Activated B cell treated with CpG ODN at 0.5 μM for 24 hours (primary cell): ENCODE measurements around the gene EFCC1. TPM values are rescaled to one million over a fixed set of nuclear protein-coding genes. Genes with fewer than 3 reads are reported as not detected.

Source experiments
- ATAC-seq: fragments of 200-7000 bp; cut with Tn5 transposase; one replicate; pipeline ENCODE4 v1.10.0; 2021; ENCODE audit warnings: low read depth, mild to moderate bottlenecking, moderate library complexity
- CTCF ChIA-PET: fragments of 350-600 bp; sonication (Branson Sonifier 250); formaldehyde crosslinking; loops from one replicate; lab custom pipeline; 2021; ENCODE audit warnings: antibody characterized with exemption; lab: Charles Lee
- POLR2A ChIA-PET: fragments of 350-600 bp; sonication (Branson Sonifier 250); formaldehyde crosslinking; loops from one replicate; lab custom pipeline; 2021; ENCODE audit warnings: antibody characterized with exemption; lab: Charles Lee
- DNase-seq: peaks from one replicate; pipeline ENCODE4 v3.0.0; 2022
- H3K27ac Mint-ChIP-seq: one replicate; pipeline ENCODE4 v1.8.0; 2020; ENCODE audit warnings: mixed read lengths
- H3K27me3 Mint-ChIP-seq: one replicate; pipeline ENCODE4 v1.8.0; 2021; ENCODE audit warnings: mixed read lengths
- H3K36me3 Mint-ChIP-seq: one replicate; pipeline ENCODE4 v1.8.0; 2021; ENCODE audit warnings: low read depth, mixed read lengths
- H3K4me1 Mint-ChIP-seq: one replicate; pipeline ENCODE4 v1.8.0; 2021; ENCODE audit warnings: mixed read lengths
- H3K4me3 Mint-ChIP-seq: one replicate; pipeline ENCODE4 v1.8.0; 2020; ENCODE audit warnings: mild to moderate bottlenecking, mixed read lengths
- H3K9me3 Mint-ChIP-seq: one replicate; pipeline ENCODE4 v1.8.0; 2020; ENCODE audit warnings: mixed read lengths
- CTCF ChIP-seq: fragments of 200-600 bp; IDR thresholded peaks from one replicate; pipeline ENCODE4 v1.8.0; 2022; ENCODE audit warnings: antibody characterized with exemption, mild to moderate bottlenecking
- intact Hi-C: fragments of 100-400 bp; cut with micrococcal nuclease; formaldehyde crosslinking; loops from one replicate; pipeline ENCODE4 v1.15.1; 2024
- total RNA-seq: library from RNA; stranded (reverse); gene quantifications from 2 replicates; pipeline ENCODE4 v1.2.3, GENCODE V29; 2022

The EFCC1 gene
- total RNA-seq, 1 donor from 2014 or later: not detected

- Mint-ChIP-seq H3K27me3 (peaks cover 20% of the 10 kb centered on the region), H3K4me1 (peaks cover 28% of the 10 kb centered on the region), H3K36me3 (no peaks in the 10 kb centered on the region), H3K9me3 (no peaks in the 10 kb centered on the region), H3K27ac (no peak overlapping the region), H3K4me3 (peak overlapping the region; percentile 60)
- CTCF ChIA-PET: interaction anchor here (0.9 to 3.2 kb wide), 5 partner anchors 22 to 59 kb away, joined by 3 to 22 read pairs (median 7); no protein-coding TSS in a partner anchor
- intact Hi-C loops: loop anchor here (1.0 kb wide), 2 partner anchors 22 to 33 kb away; no protein-coding TSS in a partner anchor
- POLR2A ChIA-PET: interaction anchor here (0.7 to 2.0 kb wide), 6 partner anchors 10 to 189 kb away, joined by 4 to 17 read pairs (median 6); partner anchors contain the start of genes ACAD9 and CNBP
- ATAC-seq (no peak), DNase-seq (no peak)
- TF ChIP-seq CTCF: no peak
Measured at GRCh38 chr3:128994173-128994512, 7.0 kb upstream of the EFCC1 start.

DNA sequence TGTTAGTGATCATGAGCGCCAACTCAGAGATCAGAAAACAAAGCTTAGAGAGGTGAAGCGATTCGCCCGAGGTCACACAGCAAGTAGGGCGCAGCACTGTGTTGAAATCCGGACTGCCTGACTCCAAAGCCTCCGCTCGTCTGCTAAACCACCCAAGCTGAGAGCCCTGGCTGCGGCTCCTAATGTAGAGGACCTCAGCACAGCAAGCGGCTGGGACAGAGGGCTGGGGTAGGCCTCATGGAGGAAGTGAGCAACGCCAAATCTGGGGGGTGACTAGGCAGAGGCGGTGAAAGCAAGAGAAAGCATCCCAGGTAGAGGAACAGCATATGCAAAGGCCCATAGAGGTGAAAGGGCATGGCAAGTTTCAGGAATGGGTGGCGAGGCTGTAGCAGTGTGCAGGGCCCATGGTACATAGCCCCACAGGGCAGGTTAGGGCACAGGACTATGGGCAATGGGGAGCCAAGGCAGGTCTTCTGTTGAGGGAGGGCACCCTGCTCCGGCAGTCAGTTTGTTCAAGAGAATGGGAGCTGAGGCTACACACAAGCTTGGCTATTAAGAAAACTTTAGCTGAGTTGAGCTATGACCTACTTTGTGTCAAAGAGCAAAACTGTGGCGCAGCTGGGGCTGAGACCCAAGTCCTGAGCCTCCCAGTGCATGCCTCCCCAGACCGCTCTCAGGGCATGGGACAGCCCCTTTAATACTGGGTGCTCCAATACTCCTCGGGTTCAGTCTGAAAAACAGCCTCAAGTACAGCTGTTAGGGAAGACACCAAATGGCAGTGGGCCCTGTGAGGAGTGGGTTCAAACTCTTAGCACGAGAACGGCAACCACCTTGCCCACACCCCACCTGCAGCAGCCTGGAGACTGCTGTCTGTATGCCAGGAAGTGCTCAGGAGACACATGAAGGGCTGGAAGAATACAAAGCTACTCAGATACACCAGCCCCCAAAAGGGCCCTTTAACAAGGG, 6.2 kb upstream of the EFCC1 start:
- intact Hi-C loops: loop anchor here (1.0 kb wide), 2 partner anchors 21 to 32 kb away; no protein-coding TSS in a partner anchor
- ChIA-PET POLR2A (interaction anchor here (0.6 to 2.0 kb wide), 7 partner anchors 9 to 259 kb away, joined by 3 to 17 read pairs (median 5); partner anchors contain the start of genes ACAD9 and CNBP), CTCF (interaction anchor here (0.9 to 3.2 kb wide), 5 partner anchors 22 to 58 kb away, joined by 3 to 22 read pairs (median 7); no protein-coding TSS in a partner anchor)
- H3K27me3 Mint-ChIP-seq: peaks cover 25% of the 10 kb centered on the region
- peaks cover 28% of the 10 kb centered on the region for H3K4me1 Mint-ChIP-seq
- ATAC-seq (no peak), DNase-seq (no peak)
- peak overlapping the region; percentile 60 for H3K4me3 Mint-ChIP-seq
- no peak overlapping the region for H3K27ac Mint-ChIP-seq
- no peaks in the 10 kb centered on the region for H3K36me3 Mint-ChIP-seq
- no peaks in the 10 kb centered on the region for H3K9me3 Mint-ChIP-seq
- TF ChIP-seq CTCF: no peak

DNA sequence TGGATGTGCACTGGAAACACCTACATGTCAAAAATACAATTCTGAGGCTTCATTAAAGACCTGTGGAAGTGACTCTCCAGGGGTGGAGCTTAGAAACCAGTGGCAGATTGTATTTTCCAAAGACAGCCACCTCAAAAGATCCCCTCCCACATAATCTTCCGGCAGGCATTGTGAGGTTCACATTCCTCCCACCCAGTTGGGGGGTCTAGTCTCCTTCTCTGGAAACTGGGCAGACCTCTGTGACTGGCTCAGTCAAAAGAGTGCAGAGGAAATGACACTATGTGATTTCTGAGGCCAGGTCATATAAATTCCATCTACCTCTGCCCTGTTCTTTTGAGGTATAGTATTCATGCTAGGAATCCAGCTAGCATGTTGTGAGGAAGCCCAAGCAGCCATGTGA, 5.4 kb upstream of the EFCC1 start:
- no peaks in the 10 kb centered on the region for H3K36me3 Mint-ChIP-seq
- ATAC-seq: no peak
- H3K4me1 Mint-ChIP-seq: peaks cover 28% of the 10 kb centered on the region
- TF ChIP-seq CTCF: no peak
- H3K27ac Mint-ChIP-seq: no peak overlapping the region
- peaks cover 33% of the 10 kb centered on the region for H3K27me3 Mint-ChIP-seq
- ChIA-PET CTCF (interaction anchor here (1.5 to 3.2 kb wide), 2 partner anchors 25 to 251 kb away, joined by 3 to 22 read pairs; no protein-coding TSS in a partner anchor), POLR2A (interaction anchor here (1.1 kb wide), 1 partner anchor 22 kb away, joined by 3 read pairs; no protein-coding TSS in a partner anchor)
- DNase-seq: no peak
- intact Hi-C loops: no loop called here
- H3K4me3 Mint-ChIP-seq: no peak overlapping the region
- no peaks in the 10 kb centered on the region for H3K9me3 Mint-ChIP-seq

DNA sequence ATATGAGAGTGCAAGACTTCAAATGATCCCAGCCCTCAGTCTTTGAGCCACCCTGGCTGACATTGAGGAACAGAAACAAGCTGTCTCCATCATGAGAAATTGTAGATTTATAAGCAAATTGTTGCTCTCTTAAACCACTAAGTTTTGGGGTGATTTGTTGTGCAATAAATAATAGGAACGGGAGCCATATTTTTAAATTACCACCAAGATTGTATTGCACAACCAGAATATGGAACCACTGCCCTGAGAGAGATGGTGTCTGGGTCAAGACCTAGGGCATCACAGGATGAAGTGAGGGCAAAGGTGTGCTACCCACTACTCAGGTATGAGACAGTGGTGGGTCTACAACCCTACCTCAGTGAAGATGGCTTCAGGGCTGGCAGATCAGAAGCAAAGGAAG, 4.9 kb upstream of the EFCC1 start:
- peaks cover 38% of the 10 kb centered on the region for H3K27me3 Mint-ChIP-seq

More for the DNA sequence above, 4.9 kb upstream of the EFCC1 start:
- no peak for DNase-seq
- POLR2A ChIA-PET: interaction anchor here (1.1 kb wide), 1 partner anchor 22 kb away, joined by 3 read pairs; no protein-coding TSS in a partner anchor
- no peak for ATAC-seq
- Mint-ChIP-seq H3K9me3 (no peaks in the 10 kb centered on the region), H3K36me3 (no peaks in the 10 kb centered on the region), H3K4me3 (no peak overlapping the region), H3K27ac (no peak overlapping the region), H3K4me1 (peaks cover 28% of the 10 kb centered on the region)
- TF ChIP-seq CTCF: no peak
- intact Hi-C loops: no loop called here
- CTCF ChIA-PET: interaction anchor here (1.5 to 3.2 kb wide), 2 partner anchors 26 to 250 kb away, joined by 3 to 22 read pairs; no protein-coding TSS in a partner anchor
